SH-SY5Y (cell line): ENCODE results near the gene ZNF618.

Source experiments
- GATA2 ChIP-seq: IDR thresholded peaks from 2 replicates; pipeline ENCODE4 v1.6.1; 2011; ENCODE audit warnings: mild to moderate bottlenecking, low read depth, low read length
- GATA3 ChIP-seq: IDR thresholded peaks from 2 replicates; pipeline ENCODE4 v1.6.1; 2011; ENCODE audit warnings: low read depth, mild to moderate bottlenecking, low read length, moderate library complexity

DNA sequence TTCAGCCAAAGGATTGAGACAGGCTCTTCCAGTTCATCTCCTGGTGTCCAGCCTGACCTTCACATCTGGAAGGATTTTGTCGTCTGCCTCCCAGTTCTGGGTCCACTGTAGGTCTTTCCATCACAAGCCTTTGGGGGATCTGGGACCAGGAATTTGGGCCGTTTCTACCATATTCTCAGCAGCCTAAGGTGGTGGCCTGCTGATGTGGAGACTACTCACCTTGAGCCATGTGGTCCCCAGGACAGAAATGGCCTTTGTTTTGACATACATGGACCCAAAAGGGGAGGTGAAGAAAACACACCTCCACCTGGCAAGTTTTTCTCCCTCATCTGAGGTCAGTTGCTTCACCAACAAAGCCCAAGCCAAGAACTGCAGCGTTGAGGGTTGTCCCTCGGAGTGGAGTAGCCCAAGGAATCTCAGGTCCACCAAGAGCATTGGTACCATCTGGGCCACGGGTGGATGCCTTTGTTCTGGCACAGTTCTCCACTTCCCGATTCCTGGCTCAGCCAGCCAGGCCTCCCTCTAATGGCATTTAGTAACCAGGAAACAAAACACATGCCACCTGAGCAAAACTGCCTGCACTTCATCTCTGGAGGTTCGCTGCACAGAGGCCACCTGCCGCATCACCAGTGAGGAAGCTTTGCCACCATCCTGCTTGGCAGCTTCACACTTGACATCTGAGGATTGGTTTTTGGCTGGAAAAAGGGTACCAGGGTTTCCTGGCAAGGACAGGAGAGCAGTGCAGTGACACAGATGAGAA is 177.3 kb downstream of the ZNF618 start:
- no peak for TF ChIP-seq GATA2
- no peak for TF ChIP-seq GATA3
